HEK293 (cell line): Measurements from ENCODE around the gene DUS1L.

Experiments
- BCL11A ChIP-seq: fragments of 450-650 bp; formaldehyde crosslinking; IDR thresholded peaks from 2 replicates; pipeline ENCODE4 v1.5.1; 2016; ENCODE audit warnings: low read depth, missing biosample characterization, missing genetic modification characterization
- BCL11B ChIP-seq: fragments of 450-650 bp; formaldehyde crosslinking; IDR thresholded peaks from 2 replicates; pipeline ENCODE4 v1.5.1; 2016; ENCODE audit warnings: low read depth, missing biosample characterization, missing genetic modification characterization
- HIC1 ChIP-seq: fragments of 450-650 bp; formaldehyde crosslinking; IDR thresholded peaks from 2 replicates; pipeline ENCODE4 v1.5.1; 2016; ENCODE audit warnings: missing biosample characterization, missing genetic modification characterization
- KLF1 ChIP-seq: fragments of 450-650 bp; formaldehyde crosslinking; IDR thresholded peaks from 2 replicates; pipeline ENCODE4 v1.5.1; 2016; ENCODE audit warnings: missing biosample characterization, missing genetic modification characterization
- OSR2 ChIP-seq: fragments of 450-650 bp; formaldehyde crosslinking; IDR thresholded peaks from 2 replicates; pipeline ENCODE4 v1.5.1; 2016; ENCODE audit warnings: missing biosample characterization, missing genetic modification characterization
- REPIN1 ChIP-seq: fragments of 450-650 bp; formaldehyde crosslinking; IDR thresholded peaks from 2 replicates; pipeline ENCODE4 v1.5.1; 2017; ENCODE audit warnings: missing biosample characterization, missing genetic modification characterization, low read depth
- SALL2 ChIP-seq: fragments of 450-650 bp; formaldehyde crosslinking; IDR thresholded peaks from 2 replicates; pipeline ENCODE4 v1.5.0; 2017; ENCODE audit warnings: missing biosample characterization, mild to moderate bottlenecking, missing genetic modification characterization, borderline replicate concordance
- YY2 ChIP-seq: fragments of 450-650 bp; formaldehyde crosslinking; IDR thresholded peaks from 2 replicates; pipeline ENCODE4 v1.5.1; 2016; ENCODE audit warnings: missing biosample characterization, missing genetic modification characterization
- ZBTB48 ChIP-seq: fragments of 450-650 bp; formaldehyde crosslinking; IDR thresholded peaks from 2 replicates; pipeline ENCODE4 v1.5.1; 2016; ENCODE audit warnings: missing biosample characterization, missing genetic modification characterization
- ZBTB7A ChIP-seq: fragments of 450-650 bp; formaldehyde crosslinking; IDR thresholded peaks from 2 replicates; pipeline ENCODE4 v1.5.1; 2016; ENCODE audit warnings: low read depth, missing biosample characterization, missing genetic modification characterization
- ZBTB8A ChIP-seq: fragments of 450-650 bp; formaldehyde crosslinking; IDR thresholded peaks from 2 replicates; pipeline ENCODE4 v1.5.1; 2016; ENCODE audit warnings: missing biosample characterization, missing genetic modification characterization
- ZEB2 ChIP-seq: fragments of 450-650 bp; formaldehyde crosslinking; IDR thresholded peaks from 2 replicates; pipeline ENCODE4 v1.5.1; 2016; ENCODE audit warnings: missing biosample characterization, missing genetic modification characterization
- ZFP69B ChIP-seq: fragments of 450-650 bp; formaldehyde crosslinking; IDR thresholded peaks from 2 replicates; pipeline ENCODE4 v1.5.1; 2016; ENCODE audit warnings: missing biosample characterization, missing genetic modification characterization
- ZIC2 ChIP-seq: fragments of 450-650 bp; formaldehyde crosslinking; IDR thresholded peaks from 2 replicates; pipeline ENCODE4 v1.5.1; 2016; ENCODE audit warnings: missing biosample characterization, missing genetic modification characterization
- ZNF140 ChIP-seq: fragments of 450-650 bp; formaldehyde crosslinking; IDR thresholded peaks from 2 replicates; pipeline ENCODE4 v1.5.1; 2016; ENCODE audit warnings: missing biosample characterization, missing genetic modification characterization
- ZNF157 ChIP-seq: fragments of 450-650 bp; formaldehyde crosslinking; IDR thresholded peaks from 2 replicates; pipeline ENCODE4 v1.5.1; 2016; ENCODE audit warnings: missing biosample characterization, missing genetic modification characterization
- ZNF23 ChIP-seq: fragments of 450-650 bp; formaldehyde crosslinking; IDR thresholded peaks from 2 replicates; pipeline ENCODE4 v1.5.1; 2016; ENCODE audit warnings: missing biosample characterization, missing genetic modification characterization, borderline replicate concordance
- ZNF280C ChIP-seq: fragments of 450-650 bp; formaldehyde crosslinking; IDR thresholded peaks from 2 replicates; pipeline ENCODE4 v1.5.1; 2016; ENCODE audit warnings: missing biosample characterization, missing genetic modification characterization
- ZNF324 ChIP-seq: fragments of 450-650 bp; formaldehyde crosslinking; IDR thresholded peaks from 2 replicates; pipeline ENCODE4 v1.5.1; 2016; ENCODE audit warnings: missing biosample characterization, missing genetic modification characterization
- ZNF391 ChIP-seq: fragments of 450-650 bp; formaldehyde crosslinking; IDR thresholded peaks from 2 replicates; pipeline ENCODE4 v1.5.1; 2016; ENCODE audit warnings: low read depth, missing biosample characterization, missing genetic modification characterization, borderline replicate concordance
- ZNF510 ChIP-seq: fragments of 450-650 bp; formaldehyde crosslinking; IDR thresholded peaks from 2 replicates; pipeline ENCODE4 v1.5.1; 2018; ENCODE audit warnings: mild to moderate bottlenecking, missing genetic modification characterization, missing biosample characterization; ENCODE audit not compliant: insufficient replicate concordance
- ZNF513 ChIP-seq: fragments of 450-650 bp; IDR thresholded peaks from 2 replicates; pipeline ENCODE4 v1.5.1; 2018; ENCODE audit warnings: missing biosample characterization, missing genetic modification characterization
- ZNF514 ChIP-seq: fragments of 450-650 bp; formaldehyde crosslinking; IDR thresholded peaks from 2 replicates; pipeline ENCODE4 v1.5.1; 2016; ENCODE audit warnings: missing biosample characterization, missing genetic modification characterization
- ZNF560 ChIP-seq: fragments of 450-650 bp; formaldehyde crosslinking; IDR thresholded peaks from 2 replicates; pipeline ENCODE4 v1.5.1; 2017; ENCODE audit warnings: missing biosample characterization, missing genetic modification characterization, borderline replicate concordance
- ZNF600 ChIP-seq: fragments of 450-650 bp; formaldehyde crosslinking; IDR thresholded peaks from 2 replicates; pipeline ENCODE4 v1.5.1; 2016; ENCODE audit warnings: missing biosample characterization, missing genetic modification characterization
- ZNF623 ChIP-seq: fragments of 450-650 bp; formaldehyde crosslinking; IDR thresholded peaks from 2 replicates; pipeline ENCODE4 v1.5.1; 2016; ENCODE audit warnings: missing biosample characterization, missing genetic modification characterization
- ZNF654 ChIP-seq: fragments of 450-650 bp; formaldehyde crosslinking; IDR thresholded peaks from 2 replicates; pipeline ENCODE4 v1.5.1; 2016; ENCODE audit warnings: low read depth, missing biosample characterization, missing genetic modification characterization
- ZNF664 ChIP-seq: fragments of 450-650 bp; formaldehyde crosslinking; IDR thresholded peaks from 2 replicates; pipeline ENCODE4 v1.5.1; 2016; ENCODE audit warnings: missing biosample characterization, missing genetic modification characterization
- ZNF76 ChIP-seq: fragments of 450-650 bp; formaldehyde crosslinking; IDR thresholded peaks from 2 replicates; pipeline ENCODE4; 2016; ENCODE audit warnings: low read depth, missing biosample characterization, missing genetic modification characterization, borderline replicate concordance
- ZNF843 ChIP-seq: fragments of 450-650 bp; formaldehyde crosslinking; IDR thresholded peaks from 2 replicates; pipeline ENCODE4 v1.5.1; 2016; ENCODE audit warnings: missing biosample characterization, missing genetic modification characterization
- ZSCAN23 ChIP-seq: fragments of 450-650 bp; formaldehyde crosslinking; IDR thresholded peaks from 2 replicates; pipeline ENCODE4 v1.5.1; 2016; ENCODE audit warnings: missing biosample characterization, missing genetic modification characterization
- ZSCAN5A ChIP-seq: fragments of 450-650 bp; formaldehyde crosslinking; IDR thresholded peaks from 2 replicates; pipeline ENCODE4 v1.5.1; 2016; ENCODE audit warnings: missing biosample characterization, missing genetic modification characterization
- ZXDB ChIP-seq: fragments of 450-650 bp; formaldehyde crosslinking; IDR thresholded peaks from 2 replicates; pipeline ENCODE4 v1.5.1; 2016; ENCODE audit warnings: missing biosample characterization, missing genetic modification characterization

DUS1L gene

GRCh38 chr17:82021107-82021899, 44.3 kb downstream of the DUS1L start (continued):
- TF ChIP-seq ZNF513 (tag by site-specific recombination): no peak
- no peak for TF ChIP-seq ZNF664
- TF ChIP-seq SALL2 (tag by site-specific recombination): no peak
- TF ChIP-seq ZNF843 (tag by site-specific recombination): no peak
- no peak for TF ChIP-seq ZSCAN23
- TF ChIP-seq ZIC2 (tag by site-specific recombination): peak; percentile 57
- peak; percentile 24; the same call in 1 of the 2 replicates for TF ChIP-seq ZEB2 (tag by site-specific recombination)
- no peak for TF ChIP-seq ZNF623 (tag by site-specific recombination)
- no peak for TF ChIP-seq ZNF280C
- no peak for TF ChIP-seq ZNF324 (tag by site-specific recombination)
- peak; percentile 26; the same call in 1 of the 2 replicates for TF ChIP-seq ZNF391 (tag by site-specific recombination)
- peak; percentile 85 for TF ChIP-seq ZNF654 (tag by site-specific recombination)
- TF ChIP-seq BCL11A: peak; percentile 64; the same call in 1 of the 2 replicates
- peak; percentile 96 for TF ChIP-seq ZBTB48
- no peak for TF ChIP-seq ZNF76 (tag by site-specific recombination)
- peak; percentile 81 for TF ChIP-seq ZBTB8A (tag by site-specific recombination)
- peak; percentile 73 for TF ChIP-seq HIC1
- TF ChIP-seq ZNF140 (tag by site-specific recombination): no peak
- peak; percentile 47 for TF ChIP-seq ZNF600 (tag by site-specific recombination)
- TF ChIP-seq ZFP69B (tag by site-specific recombination): no peak
- TF ChIP-seq OSR2 (tag by site-specific recombination): no peak
- no peak for TF ChIP-seq YY2 (tag by site-specific recombination)
- peak; percentile 64; the same call in 1 of the 2 replicates for TF ChIP-seq BCL11B
- TF ChIP-seq ZNF157 (tag by site-specific recombination): no peak
- TF ChIP-seq ZSCAN5A (tag by site-specific recombination): no peak
- no peak for TF ChIP-seq ZNF510
- TF ChIP-seq ZXDB: no peak
- no peak for TF ChIP-seq KLF1 (tag by site-specific recombination)
- TF ChIP-seq ZNF23 (tag by site-specific recombination): no peak
- TF ChIP-seq ZNF560 (tag by site-specific recombination): no peak
- no peak for TF ChIP-seq REPIN1
- no peak for TF ChIP-seq ZNF514 (tag by site-specific recombination)
- 0 out of 2 replicates have a peak, but pooled peaks have one; percentile 30 for TF ChIP-seq ZBTB7A (tag by site-specific recombination)
